RCC 7860 (cell line): Measurements from ENCODE around the gene ATP9A.

Source experiments
- DNase-seq: peaks from one replicate; pipeline ENCODE4 v3.0.0-alpha.2; 2015; ENCODE audit warnings: low spot score
- FAIRE-seq: peaks from 2 replicates; lab custom pipeline; 2012; peaks lifted over from hg19 to GRCh38; lab: Jason Lieb, UNC

The ATP9A gene

DNA sequence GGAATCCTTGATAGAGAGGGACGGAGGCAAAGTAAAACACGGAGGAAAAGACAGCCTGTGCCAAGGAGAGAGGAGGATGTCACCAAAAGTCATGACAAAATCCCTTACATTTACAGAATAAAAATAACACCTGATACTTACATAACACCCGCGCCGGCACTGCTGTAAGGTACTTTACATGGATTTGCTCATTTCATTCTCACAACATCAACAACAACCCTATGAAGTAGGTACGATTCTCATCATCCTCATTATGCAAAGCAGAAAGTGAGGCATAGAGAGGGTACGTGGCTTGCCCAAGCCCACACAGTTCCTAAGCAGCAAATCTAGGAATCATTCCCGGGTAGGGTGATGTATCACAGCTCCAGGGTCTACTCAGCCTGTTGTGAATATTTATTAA is 158.1 kb downstream of the ATP9A start:
- FAIRE-seq: no peak
- no peak for DNase-seq

- DNase-seq (no peak), FAIRE-seq (no peak)
Measured at GRCh38 chr20:51609251-51609650, 158.9 kb downstream of the ATP9A start.

DNA sequence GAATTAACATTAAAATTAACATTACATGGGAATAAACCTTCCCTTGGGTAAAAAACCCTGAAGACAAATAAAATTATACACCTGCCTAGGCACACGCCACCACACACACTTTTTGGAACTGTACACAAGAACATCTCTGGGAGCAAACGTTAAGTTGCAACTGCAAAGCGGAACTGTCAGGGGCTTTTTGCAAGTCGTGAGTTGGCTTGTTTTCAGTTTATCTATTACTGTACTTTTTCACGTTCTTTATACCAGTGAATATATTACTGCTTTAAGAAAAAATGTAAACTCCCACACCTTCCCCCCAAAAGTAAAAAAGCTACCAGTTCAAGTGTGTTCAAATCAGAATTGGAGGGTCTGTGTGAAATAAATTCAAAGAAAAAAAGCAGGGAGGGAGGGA is 160.1 kb downstream of the ATP9A start:
- no peak for DNase-seq
- no peak for FAIRE-seq

DNA sequence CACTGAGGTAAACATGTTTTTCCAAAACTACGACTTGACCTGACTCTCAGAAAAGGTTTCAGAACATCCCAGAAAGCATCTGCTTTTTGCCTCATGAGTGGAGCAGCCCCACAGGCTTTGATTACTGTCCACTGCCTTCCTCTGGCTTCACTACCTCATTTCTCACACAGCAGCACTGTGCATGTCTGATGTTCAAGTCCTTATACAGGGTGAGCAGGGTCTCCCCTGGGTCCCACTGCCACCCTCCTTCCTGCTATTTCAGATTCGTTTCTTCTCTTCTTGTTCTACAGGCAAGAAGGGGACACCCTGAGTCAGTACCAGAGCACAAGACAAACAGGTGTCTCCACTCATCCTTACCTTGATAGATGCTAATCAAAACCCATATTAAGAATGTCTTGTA is 161.0 kb downstream of the ATP9A start:
- DNase-seq (no peak), FAIRE-seq (no peak)

- DNase-seq: no peak
Measured at GRCh38 chr20:51604851-51605250, 163.3 kb downstream of the ATP9A start.

GRCh38 chr20:51602131-51602530 is 166.1 kb downstream of the ATP9A start:
- no peak for DNase-seq
- no peak for FAIRE-seq

More at GRCh38 chr20:51604851-51605250, 163.3 kb downstream of the ATP9A start:
- FAIRE-seq: no peak

- DNase-seq: no peak
- FAIRE-seq: no peak
Measured at GRCh38 chr20:51600950-51601349, 167.2 kb downstream of the ATP9A start.

DNA sequence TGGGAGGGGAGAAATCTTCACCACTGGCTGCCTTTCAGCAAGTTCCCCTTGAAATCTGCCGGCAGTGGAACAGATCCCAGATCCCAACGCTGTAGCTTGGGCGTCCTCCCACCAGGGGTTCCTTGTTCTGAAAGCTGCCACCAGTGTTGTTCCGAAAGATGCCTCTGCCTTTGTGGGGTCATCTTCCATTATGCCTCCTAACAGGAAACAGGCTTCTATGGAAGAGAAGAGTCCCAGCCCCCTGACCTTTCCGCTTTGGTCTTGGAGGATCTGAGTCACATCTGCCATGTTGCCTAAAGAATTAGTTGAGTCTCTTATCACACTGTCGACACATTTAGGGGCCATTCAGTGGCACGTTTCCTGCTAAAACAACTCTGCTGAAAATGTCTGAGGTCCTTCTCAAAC is 168.2 kb downstream of the ATP9A start:
- FAIRE-seq (no peak), DNase-seq (no peak)

DNA sequence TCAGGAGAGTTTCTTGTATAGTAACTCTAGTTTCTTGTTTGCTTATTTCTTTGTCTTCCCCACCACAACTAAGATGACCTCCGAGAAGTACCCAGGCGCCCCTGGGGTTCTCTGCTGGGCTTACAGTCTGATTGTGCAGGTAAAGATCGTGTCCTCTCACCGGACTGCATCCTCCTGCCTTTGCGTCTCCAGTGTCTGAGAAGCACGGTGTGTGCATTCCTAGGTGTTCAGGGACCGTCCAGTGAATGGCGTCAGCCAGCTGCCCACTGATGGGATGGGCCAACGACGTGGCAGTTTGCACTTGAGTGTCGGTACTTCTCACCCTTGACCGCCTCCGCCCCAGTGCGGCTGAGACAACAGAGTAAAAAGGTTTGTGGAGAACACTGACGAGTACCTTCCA is 169.6 kb downstream of the ATP9A start:
- DNase-seq (no peak), FAIRE-seq (no peak)

DNA sequence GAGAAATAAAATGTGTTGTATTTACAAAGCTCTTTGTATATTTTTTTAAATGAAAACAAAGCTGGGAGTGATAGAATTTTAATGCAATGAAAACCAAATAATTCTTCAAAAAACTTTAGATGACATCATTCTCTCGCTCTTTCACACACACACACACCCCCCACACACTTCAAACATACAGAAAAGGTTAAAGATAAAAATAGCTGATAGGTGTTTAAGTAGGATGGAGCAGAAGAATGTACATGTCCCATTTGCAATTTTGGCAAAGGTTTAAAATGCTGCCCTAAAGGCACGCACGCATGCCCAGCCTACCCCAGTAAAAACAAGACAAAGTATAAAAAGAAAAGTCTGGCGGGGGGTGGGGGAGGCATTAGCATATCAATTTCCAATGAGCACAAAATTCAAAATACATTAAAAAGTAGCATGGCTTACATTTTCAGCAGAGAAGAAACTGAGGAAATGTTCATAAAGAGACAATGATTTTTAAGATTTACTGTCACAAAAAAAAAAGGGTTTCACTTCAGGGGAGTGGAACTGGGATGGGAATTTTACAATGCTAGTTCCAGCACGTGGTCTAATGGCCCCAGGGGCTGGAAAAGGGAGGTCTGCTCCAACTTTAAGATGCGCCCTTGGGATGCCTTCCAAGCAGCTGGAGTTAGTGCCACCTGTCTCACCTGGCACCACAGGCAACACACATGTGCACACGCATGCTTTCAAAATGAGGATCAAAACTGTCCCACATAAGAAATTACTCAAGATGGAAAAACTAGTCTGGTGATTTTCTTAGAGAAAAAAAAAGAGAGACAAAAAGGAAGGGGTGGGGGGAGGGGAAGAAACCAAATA is 170.6 kb downstream of the ATP9A start:
- no peak for FAIRE-seq
- DNase-seq: no peak

DNA sequence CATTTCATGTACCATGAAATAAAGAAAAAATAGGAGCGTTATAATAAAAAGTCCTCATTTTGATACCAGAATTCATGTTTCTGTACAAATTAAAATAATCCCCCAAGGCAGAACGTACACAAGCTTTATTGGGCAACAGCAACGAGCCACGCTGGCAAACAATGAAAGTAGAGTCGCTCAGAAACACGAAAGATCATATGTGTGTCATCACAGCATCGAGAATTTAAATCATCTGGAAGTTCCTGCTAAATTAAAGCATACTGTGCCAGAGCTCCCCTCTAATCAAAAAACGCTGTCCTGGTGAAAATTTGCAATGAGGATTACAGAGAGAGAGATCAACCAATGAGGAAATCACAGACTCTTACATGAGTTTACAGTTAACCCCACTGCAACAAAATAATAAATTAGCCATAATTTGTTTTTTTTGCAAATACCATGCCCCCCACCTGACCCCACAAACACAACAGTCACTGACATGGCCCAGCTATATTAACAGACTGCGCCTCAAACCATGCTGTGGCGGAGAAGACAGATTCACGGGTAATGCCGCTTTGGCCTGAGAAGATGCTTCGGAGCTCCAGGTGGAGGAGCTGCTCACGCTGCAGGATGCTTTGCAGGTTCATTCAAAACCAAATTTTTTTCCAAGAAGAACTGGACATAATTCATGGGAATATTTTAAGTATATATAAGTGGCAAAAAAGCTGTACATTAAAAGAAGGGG is 171.4 kb downstream of the ATP9A start:
- no peak for FAIRE-seq

DNA sequence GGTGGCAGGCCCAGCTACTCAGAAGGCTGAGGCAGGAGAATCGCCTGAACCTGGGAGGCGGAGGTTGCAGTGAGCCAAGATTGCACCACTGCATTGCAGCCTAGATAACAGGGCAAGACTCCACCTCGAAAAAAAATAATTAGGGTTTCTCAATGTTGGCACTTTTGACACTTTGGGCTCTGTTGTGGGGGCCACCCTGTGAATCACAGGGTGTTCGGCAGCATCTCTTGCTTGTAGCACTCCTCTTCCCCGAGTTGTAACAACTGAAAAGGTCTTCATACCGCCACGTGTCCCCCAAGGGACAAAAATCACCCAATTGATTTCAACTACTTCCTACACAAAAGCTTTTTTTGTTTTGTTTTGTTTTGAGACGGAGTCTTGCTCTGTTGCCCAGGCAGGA is 172.4 kb downstream of the ATP9A start:
- FAIRE-seq (no peak), DNase-seq (no peak)

More for the DNA sequence above, 171.4 kb downstream of the ATP9A start:
- DNase-seq: no peak

DNA sequence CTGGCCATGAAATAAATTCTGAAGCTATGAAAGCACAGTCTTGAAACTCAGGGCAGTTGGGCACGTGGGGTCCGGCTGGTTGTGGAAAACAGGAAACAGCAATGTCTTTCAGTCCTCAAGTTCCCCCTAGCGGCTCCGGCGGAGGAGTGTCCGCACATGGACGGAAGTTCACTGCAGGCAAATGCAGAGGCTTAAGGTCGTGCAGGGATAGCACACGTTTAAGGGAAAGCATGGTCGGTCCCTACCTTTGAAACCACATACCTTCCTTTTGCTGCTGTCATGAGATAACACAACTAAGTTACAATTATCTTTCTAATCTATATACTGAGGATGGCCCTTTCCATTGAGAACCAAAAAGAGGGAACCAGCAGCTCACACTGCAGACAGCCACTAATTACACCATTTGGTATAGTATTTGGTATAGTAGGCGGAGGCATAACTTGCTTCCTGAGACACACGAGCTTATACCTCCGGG is 173.1 kb downstream of the ATP9A start:
- FAIRE-seq: peak; percentile 52
- peak; percentile 77 for DNase-seq

DNA sequence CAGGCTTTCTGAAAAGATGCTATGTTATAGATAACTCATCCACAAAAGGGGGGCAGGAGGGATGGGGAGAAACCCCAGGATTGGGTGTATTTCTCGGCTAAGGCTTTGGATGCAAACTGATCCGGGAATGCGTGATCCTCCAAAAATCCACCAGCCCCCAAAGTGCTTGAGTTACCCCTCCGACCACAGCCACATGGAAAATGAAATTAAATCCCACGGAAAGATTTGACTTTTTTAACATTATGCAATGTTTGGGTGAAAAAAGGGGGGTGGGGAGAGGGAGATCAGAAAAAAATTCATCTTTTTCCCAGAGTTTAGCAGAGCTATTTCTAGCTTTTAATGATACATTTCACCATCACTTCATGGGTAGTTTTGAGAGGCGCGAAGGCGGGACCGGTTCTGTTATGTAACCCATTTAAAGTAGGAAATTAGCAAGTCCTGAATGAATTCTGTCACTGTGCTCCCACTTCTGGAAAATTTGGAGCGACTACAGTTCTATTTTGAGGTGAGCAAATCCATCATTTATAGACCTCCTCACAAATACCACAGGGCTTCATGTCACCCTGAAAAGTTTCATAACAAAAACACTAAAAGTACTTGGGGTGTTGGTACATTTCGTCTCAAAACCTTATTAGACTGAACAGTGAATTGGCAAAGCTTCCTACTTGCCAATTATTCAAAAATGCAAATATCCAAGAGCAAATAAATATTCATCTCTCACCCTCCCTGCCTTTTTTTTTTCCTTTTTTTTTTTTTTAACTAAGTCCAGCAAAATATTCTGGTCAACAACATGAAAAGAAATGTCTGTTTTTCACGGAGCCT is 173.7 kb downstream of the ATP9A start:
- no peak for FAIRE-seq
- no peak for DNase-seq

GRCh38 chr20:51593584-51593983 is 174.6 kb downstream of the ATP9A start:
- DNase-seq (no peak), FAIRE-seq (no peak)

DNA sequence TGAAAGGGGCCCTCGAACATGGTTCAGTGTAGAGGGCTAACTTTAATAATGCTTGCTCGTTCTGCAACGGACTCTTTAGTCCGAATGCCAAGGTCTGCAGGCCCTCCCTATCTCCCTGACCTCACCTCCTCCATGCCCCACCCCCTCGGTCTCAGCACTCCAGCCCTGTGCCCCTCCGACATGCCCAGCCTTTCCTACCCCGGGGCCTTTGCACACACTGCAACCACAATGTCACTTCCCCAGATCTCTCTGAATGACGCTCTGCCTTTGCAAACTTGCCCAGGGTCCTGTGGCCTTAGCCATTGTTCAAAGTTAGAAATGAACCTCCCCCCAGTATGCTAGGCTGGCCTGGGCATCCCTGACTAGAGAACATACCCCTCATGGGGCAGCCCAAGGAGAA is 175.6 kb downstream of the ATP9A start:
- DNase-seq (no peak), FAIRE-seq (no peak)

DNA sequence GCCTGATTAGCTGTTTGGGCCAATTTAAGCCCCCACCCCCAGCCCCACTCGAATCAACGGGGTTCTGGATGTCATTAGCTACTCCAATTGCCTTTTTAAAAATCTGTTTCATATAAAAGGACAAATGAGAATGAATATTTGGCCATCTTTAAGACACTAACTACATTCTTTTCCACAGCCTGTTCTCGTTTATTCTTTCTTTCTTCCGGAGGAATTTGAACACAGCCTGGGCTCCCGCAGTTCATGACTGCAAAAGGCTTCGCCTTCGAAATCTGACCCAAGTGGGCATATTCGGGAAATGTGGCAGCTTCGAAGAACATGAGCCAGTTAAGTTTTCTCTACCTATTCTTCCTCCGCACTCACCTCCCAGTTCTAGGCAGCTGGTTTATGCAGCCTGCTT is 176.3 kb downstream of the ATP9A start:
- FAIRE-seq (no peak), DNase-seq (no peak)

- DNase-seq: no peak
- no peak for FAIRE-seq
Measured at GRCh38 chr20:51588762-51589161, 179.4 kb downstream of the ATP9A start.

DNA sequence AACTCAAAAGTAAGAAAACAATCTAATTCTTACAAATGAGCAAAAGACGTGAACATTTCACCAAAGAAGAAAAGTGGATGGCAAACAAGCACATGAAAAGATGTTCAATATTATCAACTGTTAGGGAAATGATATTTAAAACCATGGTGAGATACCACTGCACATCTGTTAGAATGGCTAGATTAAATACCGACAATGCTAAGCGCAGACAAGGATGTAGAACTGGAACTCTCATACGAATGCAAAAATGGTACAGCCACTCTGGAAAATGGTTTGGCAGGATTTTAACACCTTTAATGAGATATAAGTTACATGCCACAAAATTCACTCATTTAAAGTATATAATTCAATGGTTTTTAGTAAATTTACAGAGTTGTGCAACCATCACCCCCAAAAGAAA is 181.0 kb downstream of the ATP9A start:
- FAIRE-seq: no peak
- no peak for DNase-seq

- peak; percentile 68 for FAIRE-seq
- DNase-seq: peak; percentile 85
Measured at GRCh38 chr20:51586005-51586440, 182.2 kb downstream of the ATP9A start.

- DNase-seq (no peak), FAIRE-seq (no peak)
Measured at GRCh38 chr20:51585148-51585547, 183.0 kb downstream of the ATP9A start.
